GM12872 (cell line): ENCODE measurements around the gene LACTBL1.

ENCODE experiments used
- CTCF ChIP-seq: IDR thresholded peaks from 3 replicates; pipeline ENCODE4 v1.5.1; 2011; ENCODE audit warnings: low read depth, mild to moderate bottlenecking, low read length, moderate library complexity; ENCODE audit not compliant: insufficient read depth

Gene LACTBL1

DNA sequence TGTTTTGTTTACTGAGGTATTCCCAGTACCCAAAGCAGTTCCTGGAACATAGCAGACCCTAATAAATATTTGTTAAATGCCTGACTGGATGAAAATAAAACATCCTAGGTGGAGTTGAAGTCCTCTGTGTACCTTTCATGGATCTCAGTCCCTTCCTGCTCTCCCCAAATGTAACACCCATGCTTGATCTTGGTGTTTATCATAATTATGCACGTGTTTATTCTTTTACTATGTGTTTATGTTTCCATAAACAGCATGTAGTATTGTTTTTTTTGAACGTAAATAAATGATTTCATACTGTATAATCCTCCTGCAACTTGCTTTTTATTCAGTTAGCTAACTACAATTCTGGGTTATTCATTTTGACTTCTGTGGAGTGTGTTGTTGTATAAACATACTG, 4.8 kb downstream of the LACTBL1 start:
- no peak for TF ChIP-seq CTCF

GRCh38 chr1:22966309-22966708, 6.4 kb downstream of the LACTBL1 start:
- TF ChIP-seq CTCF: no peak

DNA sequence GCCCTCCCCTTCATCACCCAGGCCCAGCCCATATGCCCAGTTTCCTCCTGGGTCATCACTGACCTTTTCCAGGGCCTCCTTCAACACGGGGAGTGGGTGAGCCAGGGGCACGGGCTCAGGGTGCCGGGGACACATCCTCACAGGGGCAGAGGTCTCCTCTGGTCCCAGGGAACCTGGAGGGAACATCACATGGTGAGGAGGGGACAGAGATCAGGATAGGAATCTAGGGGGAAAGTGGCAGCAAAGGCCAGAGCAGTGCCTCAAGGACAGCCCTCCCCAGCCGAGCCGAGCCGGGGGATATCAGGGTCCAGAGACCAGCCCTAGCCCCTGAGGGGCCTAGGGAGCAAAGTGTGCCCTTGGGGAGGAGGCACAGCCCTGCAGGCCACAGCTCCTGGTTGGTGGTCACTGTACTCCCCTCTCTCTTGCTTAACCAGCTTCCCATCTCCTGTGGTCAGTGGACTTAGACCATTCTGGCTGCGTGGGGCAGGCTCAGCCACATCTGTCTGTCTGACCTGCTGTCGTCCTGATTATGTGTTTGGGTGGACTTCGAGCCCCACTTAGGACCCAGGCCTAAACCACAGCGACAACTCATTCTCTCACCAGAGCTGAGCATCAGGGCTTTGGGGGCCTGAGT, 9.5 kb downstream of the LACTBL1 start:
- no peak for TF ChIP-seq CTCF

DNA sequence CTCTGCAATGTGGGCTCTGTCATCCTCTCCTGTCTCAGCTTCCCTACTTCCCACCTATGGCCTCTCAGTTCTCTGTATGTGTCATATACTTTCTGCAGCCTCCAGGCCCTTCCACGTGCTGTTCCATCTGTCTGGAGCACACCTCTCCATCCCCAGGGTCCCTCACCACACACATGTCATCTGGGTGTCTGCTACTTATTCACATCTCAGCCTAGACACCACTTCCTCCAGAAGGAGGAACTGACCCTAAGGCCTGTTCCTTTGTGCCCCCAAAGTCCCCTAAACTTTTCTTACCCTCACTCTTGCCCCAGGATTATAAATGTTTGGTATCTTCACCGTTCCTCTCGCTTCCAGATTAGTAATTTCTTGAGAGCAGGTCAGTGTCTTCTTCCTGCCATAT, 10.1 kb downstream of the LACTBL1 start:
- no peak for TF ChIP-seq CTCF

- TF ChIP-seq CTCF: no peak
These were observed 12.9 kb downstream of the LACTBL1 start for GRCh38 chr1:22959545-22960360.

- TF ChIP-seq CTCF: no peak
These were observed 14.1 kb downstream of the LACTBL1 start for GRCh38 chr1:22958556-22958955.

DNA sequence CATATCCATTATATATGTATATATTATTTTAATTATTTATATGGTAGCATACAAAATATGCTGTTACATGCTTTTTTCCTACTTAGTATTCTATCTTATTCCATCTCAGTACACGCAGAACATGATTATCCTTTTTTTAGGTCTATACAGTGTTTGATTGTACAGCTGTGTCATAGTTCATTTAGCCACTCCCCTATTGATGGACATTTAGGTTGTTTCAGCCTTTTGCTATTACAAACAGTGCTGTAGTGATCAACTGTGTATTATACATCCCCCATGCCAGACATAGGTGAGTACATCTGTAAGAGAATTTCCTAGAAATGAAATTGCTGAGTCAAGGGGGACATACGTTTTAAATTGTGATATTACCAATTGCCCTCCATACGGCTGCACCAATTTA, 15.6 kb downstream of the LACTBL1 start:
- no peak for TF ChIP-seq CTCF
